HG02943 (cell line): ENCODE data around the gene C4orf50.
"Not testable (repeated sequence)": the region's sequence is repeated elsewhere in the genome, so short reads cannot be mapped to it uniquely, and the experiment has no call there.

Experiments used
- ATAC-seq: cut with Tn5 transposase; IDR thresholded peaks from one replicate; pipeline ENCODE4 v1.9.1; 2021; ENCODE audit warnings: mild to moderate bottlenecking, low read depth, moderate library complexity; ENCODE audit not compliant: unreplicated experiment

The C4orf50 gene

GRCh38 chr4:5877392-5877791 is 140.8 kb downstream of the C4orf50 start:
- ATAC-seq: no peak

- ATAC-seq: no peak
These were observed 143.3 kb downstream of the C4orf50 start for GRCh38 chr4:5874811-5875449.

- no peak for ATAC-seq
These were observed 147.5 kb downstream of the C4orf50 start for GRCh38 chr4:5870701-5871100.

GRCh38 chr4:5869966-5870619 is 148.1 kb downstream of the C4orf50 start:
- no peak for ATAC-seq

GRCh38 chr4:5867866-5868265 is 150.4 kb downstream of the C4orf50 start:
- no peak for ATAC-seq

GRCh38 chr4:5866841-5867813 is 151.1 kb downstream of the C4orf50 start:
- ATAC-seq: no peak

- ATAC-seq: no peak
These were observed 152.2 kb downstream of the C4orf50 start for GRCh38 chr4:5865896-5866599.

- no peak for ATAC-seq
These were observed 154.6 kb downstream of the C4orf50 start for GRCh38 chr4:5863461-5864113.

- ATAC-seq: no peak
These were observed 160.0 kb downstream of the C4orf50 start for GRCh38 chr4:5858020-5858769.

- ATAC-seq: no peak
These were observed 161.0 kb downstream of the C4orf50 start for GRCh38 chr4:5857199-5857598.

GRCh38 chr4:5856362-5856761 is 161.9 kb downstream of the C4orf50 start:
- not testable (repeated sequence) for ATAC-seq

- no peak for ATAC-seq
These were observed 163.3 kb downstream of the C4orf50 start for GRCh38 chr4:5854929-5855328.

- no peak for ATAC-seq
These were observed 165.6 kb downstream of the C4orf50 start for GRCh38 chr4:5852523-5853202.

GRCh38 chr4:5851637-5852301 is 166.5 kb downstream of the C4orf50 start:
- no peak for ATAC-seq
